ENCODE data around the gene DSCAML1.
"Not testable (repeated sequence)": the region's sequence is repeated elsewhere in the genome, so short reads cannot be mapped to it uniquely, and the experiment has no call there.

Gene DSCAML1

DNA sequence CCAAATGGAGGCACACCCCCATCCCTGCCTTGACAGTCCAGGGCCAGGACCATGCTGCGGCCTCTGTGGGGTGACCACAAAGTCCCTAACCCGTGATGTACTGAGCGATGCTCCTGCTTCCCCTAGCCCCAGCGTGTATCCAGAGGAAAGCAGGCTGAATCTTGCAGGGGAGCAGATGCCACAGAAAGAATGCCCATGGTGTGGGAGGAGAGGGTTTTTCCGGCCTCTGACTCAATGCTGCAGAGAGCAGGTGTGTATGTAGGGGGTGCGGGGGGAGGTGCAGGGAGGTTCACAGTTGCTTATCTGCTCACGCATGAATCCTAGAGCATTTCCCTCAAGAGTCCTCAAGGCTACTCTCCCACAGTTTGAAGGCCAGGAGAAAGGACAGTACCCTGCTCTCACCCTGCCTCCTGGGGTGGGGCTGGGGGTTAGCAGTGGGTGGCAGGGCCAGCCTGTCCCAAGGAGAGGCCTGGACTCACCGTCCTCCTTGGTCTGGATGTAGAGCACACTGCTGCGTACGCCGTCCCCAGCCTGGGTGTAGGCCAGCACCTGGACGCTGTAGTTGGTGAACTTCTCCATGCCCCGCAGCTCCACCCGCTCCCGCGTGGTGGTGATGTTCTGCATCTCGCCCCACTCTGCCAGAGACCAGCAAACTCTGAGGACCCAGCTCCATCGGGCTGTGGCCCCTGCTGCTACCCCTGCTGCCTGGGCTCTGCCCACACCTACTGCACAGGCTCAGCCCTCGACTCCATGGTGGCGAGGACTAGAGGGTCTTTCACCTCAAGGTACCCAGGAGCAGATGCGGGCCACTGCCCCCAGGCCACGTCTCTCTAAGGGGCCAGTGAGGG is 338.5 kb downstream of the DSCAML1 start:
- no peak for DNase-seq (ENCODE audit: extremely low read depth in 1 of 2, low read depth in 1 of 2)

DNA sequence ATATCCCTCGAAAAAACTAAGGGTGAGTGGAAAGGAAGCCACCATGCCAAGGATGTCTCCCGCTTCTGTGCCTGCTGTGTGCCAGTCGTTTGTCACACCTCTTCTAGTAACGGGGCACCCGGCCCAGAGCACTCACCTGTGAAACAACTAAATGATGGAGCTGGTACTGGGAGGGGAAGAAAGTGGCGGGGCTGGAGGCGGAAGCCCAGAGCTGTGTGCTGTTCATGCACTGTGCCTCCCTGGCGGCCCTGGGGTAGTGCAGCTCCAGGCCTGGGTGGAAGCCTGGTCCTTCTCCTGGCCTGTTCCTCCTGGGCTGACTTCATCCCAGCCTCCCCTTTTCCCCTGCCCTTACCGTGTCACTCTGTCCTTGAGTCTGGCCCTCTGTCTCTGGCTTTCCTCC is 339.2 kb downstream of the DSCAML1 start:
- no peak for DNase-seq (ENCODE audit: extremely low read depth in 1 of 2, low read depth in 1 of 2)

DNA sequence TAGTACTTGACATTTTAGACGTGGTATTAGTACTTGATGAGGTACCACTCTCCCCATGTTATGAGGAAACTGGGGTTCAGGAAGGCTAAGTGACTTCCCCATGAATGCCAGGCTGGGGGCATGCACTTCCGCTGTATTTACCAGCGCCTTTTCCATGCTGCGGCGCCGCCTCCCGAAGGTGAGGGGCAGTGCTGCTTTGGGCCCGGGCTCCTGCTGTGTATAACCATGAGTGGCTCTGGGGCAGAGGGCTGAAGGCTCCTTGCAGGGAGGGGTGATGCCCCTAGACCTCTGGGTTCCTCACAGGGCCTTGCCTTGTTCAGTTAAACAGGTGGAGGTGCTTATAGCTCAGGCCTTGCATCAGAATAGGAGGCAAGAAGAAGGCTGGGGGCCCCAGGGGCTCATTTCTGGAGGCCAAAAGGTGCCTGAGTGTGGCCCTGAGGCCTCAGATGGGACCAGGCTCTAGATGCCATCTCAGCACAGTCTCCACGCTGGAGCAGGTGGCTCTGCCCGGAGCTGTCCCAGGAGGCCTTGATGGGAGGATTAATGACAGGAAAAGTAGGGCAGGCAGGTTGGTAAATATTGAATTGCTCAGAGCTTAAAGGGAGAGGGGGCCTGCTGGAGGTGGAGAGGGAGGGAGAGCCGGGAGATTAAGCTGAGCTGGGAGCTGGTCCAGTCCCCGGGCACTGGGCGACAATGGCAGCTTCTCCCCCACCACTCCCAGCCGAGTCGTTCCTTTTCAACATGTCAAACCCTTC is 339.8 kb downstream of the DSCAML1 start:
- DNase-seq (ENCODE audit: extremely low read depth in 1 of 2, low read depth in 1 of 2): no peak

DNA sequence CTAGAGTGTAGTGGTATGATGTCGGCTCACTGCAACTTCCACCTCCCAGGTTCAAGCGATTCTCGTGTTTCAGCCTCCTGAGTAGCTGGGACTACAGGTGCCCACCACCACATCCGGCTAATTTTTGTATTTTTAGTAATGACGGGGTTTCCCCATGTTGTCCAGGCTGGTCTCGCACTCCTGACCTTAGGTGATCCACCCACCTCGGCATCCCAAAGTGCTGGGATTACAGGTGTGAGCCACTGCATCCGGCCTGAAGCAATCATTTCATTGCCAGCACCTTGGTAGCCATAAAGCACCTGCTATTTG is 340.3 kb downstream of the DSCAML1 start:
- not testable (repeated sequence) for DNase-seq (ENCODE audit: extremely low read depth in 1 of 2, low read depth in 1 of 2)

DNA sequence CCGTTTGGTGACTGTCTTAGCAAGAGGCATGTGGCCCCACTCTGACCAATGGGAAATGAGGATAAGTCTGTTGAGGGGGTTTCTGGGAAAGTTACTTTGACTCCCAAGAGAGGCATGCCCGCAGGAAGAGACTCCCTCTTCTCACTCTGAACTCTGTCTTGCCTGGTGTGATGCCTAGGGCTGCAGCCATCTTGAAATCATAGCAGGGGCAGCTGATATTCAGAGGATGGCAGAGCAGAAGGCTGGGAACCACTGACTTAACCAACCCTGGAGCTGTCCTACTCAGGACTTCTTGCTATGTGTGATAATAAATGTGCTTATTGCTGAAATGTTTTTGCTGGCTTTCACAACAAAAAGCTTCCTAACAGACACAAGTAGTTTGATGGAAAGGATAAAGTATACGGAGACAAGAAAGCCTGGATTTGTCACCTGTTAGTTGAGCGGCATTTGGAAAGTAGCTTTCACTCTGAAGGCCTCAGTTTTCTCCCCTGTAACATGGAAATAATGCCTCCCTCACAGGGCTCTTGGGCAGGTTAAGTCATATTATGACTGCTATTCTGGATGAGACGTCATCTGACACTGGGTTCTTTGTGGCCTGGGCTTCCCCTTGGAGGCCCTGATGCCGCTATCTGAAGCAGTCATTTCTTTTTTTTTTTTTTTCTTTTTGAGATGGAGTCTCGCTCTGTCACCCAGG is 340.8 kb downstream of the DSCAML1 start:
- no peak for DNase-seq (ENCODE audit: extremely low read depth in 1 of 2, low read depth in 1 of 2)

DNA sequence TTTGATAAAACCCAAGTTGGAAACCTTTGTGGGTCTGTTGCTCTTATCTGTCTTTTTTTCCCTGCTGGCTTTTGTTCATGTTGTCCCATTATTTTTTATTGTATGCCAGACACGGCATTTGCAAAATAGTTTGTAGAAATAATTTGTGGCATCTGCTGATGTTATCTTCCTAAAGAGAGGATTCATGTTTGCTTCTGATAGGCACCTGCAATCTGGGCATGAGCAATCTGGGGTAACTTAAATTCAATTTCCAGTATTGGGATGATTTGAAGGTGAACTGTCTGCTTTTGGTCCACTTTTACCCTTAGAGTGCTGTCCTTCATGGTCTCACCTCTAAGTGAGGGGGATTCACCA is 342.5 kb downstream of the DSCAML1 start:
- DNase-seq (ENCODE audit: extremely low read depth in 1 of 2, low read depth in 1 of 2): no peak

DNA sequence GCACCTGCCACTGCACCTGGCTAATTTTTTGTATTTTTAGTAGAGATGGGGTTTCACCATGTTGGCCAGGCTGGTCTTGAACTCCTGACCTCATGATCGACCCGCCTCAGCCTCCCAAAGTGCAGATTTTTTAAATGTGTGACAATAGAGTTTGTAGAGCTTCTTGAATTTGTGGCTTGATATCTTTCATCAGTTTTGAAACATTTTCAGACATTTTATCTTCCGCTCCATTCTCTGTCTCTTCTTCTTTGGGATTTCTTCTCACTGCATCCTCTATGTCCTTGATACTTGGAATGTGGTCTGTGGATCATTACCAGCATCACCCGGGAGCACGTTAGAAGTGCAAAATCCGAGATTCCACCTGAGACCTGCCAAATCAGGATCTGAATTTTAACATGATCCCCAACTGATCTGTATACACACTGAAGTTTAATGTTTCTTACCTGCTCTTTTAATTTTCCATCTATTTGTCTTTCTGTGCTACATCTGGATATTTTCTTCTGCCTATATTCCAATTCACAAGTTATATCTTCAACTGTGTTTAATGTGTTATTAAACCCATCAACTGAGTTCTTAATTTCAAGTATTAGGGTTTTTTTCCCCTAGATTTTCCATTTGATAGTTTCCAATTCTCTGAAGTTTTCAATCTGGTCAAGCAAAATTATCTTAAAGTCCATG is 343.0 kb downstream of the DSCAML1 start:
- DNase-seq (ENCODE audit: extremely low read depth in 1 of 2, low read depth in 1 of 2): no peak

DNA sequence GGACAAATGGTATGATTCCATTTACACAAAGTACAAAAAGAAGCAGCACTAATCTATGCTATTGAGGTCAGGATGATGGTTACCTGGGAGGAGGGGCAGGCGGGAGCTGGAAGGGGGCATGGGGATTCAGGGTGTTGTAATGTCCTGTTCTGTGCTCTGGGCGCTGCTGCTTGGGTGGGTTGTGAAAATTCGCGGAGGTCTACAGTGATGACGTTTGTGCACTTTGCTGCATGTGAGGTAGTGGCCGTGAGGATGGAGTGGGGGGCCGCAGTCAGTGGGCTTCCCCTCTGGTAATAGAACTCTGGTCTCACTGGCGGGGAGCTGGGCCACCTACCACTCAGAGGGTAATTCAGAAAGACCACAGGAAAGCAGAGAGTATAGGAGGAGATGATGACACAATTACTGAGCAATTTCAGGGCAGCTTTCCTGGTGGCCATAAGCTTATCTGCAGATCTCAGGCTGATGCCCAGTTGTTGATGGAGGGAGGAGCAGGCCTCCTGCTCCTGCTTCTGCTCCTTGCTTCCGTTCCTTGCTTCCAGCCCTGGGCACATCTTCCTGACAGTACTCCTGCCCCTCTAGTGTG is 347.8 kb downstream of the DSCAML1 start:
- DNase-seq (ENCODE audit: extremely low read depth in 1 of 2, low read depth in 1 of 2): no peak

DNA sequence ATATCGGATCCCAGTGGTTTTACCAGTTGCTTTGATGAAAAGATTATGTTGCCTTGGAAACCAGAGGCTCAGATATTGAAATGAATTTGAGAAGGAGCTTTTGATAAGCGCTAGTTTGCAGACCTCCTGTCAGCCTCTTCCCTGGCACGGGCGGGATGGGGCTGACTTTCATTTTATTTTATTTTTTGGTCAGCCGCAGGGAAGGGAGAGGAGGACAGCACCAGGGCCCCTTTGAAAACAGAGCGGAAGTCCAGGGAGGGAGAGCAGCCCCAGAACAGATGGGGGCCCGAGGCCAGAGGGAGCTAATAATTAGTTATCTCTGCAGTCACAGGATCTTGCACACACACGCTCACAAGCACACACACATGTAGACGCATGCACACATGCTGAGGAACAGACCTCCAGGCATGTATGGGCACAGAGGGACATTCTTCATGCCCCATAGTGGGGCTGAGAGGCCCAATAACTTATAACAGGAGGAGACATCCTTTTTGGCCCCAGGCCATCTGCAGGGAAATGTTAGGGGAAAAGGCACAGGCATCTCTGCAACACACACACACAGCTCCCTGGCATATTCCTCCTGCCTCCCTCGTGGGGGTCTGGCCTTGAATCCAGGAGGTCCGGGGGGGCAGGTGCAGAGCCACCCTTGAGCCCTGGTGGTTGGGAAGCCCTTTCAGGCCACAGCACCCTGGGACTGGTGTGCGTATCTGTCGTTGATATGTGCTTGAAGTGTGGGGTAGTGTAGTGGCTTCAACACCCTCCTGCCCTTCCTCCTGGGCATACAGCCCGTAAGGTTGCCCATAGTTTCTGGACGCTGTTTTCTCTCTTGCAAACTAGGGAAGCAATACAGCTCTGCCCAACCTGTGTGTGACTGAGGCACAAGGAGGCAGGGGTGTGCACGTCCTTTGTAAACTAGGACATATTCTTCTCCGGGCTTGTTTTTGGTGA is 352.0 kb downstream of the DSCAML1 start:
- no peak for DNase-seq (ENCODE audit: extremely low read depth in 1 of 2, low read depth in 1 of 2)

DNA sequence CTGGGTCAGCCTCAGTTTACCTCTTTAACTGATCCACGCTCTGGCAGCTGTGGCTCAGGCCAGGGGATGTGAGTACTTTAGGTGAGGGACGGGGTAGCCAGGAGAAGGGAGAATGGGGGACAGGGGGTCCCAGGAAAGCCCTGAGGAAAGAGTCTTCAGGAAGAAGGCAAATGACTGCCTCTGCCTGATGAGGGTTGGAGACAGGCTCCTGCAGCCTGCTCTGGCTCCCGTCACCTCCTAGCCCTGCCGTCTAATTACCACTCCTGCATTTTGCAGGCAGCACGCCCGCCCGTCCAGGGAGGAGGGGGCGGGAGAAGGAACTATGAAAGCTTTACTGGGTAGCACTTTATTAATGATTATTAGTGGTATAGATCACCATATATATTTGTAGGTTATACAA is 352.8 kb downstream of the DSCAML1 start:
- DNase-seq (ENCODE audit: extremely low read depth in 1 of 2, low read depth in 1 of 2): no peak

DNA sequence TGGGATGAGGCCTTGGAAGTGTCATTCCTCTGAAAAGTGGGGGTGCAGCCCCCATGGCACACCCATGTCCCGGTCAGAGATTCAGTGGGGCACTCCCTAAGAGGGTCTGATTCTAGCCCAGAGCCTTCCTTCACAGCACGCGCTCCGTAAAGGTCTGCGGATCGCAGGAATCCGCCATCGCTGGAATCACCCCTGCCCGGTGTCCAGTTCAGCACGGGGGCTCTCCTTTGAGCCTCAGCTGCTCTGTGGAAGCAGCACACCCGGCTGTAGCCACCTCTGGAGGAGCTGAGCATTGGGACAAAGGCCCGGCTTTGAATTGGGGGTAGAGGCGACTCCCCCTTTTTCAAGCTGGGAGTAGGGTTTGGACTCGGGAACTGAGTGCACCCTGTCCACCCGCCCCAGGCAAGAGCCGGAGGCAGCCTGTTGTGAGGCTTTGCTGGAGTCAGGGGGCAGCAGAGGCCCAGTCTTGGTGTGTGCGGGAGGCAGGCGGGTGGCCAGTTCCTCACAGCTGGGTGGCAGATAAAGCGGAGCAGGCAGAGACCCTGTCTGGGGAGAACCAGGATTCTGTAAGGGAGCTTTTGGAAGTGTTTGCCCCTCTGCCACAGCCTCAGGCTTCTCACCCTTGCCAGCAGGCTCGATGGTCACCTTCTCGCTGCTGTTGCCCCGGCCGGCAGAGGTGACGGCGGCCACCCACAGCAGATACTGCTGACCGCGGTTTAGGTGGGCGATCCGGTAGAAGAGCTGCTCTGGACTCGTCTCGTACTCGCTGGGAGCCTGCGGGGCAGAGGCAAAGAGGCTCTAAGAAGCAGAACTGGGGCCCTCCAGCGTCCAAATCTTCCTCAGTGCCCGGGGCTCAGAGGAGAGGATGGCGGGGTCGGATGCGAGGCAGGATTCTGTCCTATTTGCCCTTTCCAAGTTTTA is 353.5 kb downstream of the DSCAML1 start:
- DNase-seq (ENCODE audit: extremely low read depth in 1 of 2, low read depth in 1 of 2): no peak

DNA sequence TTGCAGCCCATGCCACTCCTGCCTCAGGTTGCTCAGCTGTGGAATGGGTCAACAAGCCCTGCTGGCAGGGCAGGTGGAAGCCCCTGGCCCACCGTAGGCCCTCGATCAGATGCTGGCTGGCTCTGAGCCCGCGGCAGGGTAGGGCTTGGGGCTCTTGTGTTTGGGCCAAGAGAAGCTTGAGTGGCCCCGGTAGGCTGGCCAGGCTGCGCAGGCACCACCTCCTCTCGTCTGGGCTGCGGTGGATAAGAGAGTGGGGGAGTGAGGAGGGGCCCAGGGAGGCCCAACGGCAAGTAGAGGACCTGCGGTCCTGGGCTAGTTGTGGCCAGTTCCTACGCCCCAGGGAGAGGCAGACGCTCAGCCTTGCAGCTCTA is 354.2 kb downstream of the DSCAML1 start:
- no peak for DNase-seq (ENCODE audit: extremely low read depth in 1 of 2, low read depth in 1 of 2)

DNA sequence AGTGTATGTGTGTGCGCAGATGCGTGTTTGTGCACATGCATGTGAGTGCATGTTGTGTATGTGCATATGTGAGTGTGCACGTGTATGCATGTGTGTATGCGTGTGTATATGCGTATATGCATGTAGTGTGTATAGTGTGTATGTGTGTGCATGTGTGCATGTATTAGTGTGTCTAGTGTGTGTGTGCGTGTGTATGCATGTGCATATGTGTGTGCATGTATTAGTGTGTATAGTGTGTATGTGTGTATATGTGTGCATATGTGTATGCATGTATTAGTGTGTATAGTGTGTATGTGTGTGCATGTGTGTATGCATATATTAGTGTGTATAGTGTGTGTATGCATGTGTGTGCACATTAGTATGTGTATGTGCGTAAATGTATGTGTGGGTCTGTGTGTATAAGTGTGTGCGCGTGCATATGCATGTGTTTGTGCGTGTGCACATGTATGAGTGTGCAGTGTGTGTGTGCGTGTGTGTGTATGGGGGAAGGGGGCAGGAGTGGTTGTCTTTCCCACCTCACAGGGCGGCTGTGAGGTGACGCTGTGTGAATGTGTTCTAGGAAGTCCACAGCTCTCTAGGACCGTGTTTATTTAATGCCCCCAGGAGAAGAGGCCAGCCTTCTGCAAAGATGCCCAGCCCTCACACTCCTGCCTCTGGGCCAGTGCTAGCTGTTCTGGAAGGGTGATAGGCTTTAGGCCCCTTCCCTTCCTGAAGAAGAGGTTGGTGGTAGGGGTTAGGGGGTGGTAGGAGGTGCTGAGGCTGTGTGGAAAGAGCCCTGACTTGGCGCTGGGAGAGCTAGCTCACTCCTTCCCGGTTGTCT is 354.8 kb downstream of the DSCAML1 start:
- DNase-seq (ENCODE audit: extremely low read depth in 1 of 2, low read depth in 1 of 2): no peak

DNA sequence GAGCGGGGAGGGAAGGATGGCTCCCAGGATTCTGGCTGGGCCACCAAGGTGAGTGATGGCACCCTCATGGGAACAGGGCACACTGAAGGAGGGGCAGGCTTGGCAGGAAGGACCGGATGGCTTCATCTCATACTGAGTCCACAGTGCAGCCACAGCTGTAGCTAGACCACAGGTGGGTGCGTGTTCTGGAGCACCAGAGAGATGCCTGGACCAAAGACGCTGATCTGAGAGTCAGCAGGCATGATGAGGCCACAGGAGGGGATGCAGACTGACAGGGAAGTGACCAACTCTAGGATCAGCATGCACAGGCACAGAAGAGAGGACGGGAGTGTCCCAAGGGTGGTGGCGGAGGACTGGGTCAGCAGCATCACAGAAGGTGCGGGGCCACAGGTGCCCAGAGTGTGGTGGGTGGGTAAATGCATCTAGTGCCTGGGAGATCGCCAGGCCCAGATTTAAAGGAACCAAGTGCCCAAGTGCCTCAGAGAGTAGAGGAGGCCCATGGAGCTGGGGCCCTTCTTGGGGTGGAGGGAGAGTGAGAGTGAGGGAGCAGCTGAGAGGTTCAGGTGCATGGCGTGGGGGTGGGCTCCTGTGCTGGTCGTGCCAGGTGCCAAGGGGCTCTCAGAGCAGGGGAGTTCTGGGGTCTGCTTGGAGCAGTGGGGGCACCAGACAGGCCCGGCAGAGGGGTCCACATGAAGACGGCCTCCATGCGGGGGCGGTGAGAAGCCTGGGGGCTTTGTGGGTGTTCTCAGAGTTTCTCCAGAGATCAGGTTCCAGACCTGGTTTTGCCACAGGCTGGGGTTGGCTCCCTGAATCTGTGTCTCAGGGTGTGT is 355.7 kb downstream of the DSCAML1 start:
- DNase-seq (ENCODE audit: extremely low read depth in 1 of 2, low read depth in 1 of 2): no peak

DNA sequence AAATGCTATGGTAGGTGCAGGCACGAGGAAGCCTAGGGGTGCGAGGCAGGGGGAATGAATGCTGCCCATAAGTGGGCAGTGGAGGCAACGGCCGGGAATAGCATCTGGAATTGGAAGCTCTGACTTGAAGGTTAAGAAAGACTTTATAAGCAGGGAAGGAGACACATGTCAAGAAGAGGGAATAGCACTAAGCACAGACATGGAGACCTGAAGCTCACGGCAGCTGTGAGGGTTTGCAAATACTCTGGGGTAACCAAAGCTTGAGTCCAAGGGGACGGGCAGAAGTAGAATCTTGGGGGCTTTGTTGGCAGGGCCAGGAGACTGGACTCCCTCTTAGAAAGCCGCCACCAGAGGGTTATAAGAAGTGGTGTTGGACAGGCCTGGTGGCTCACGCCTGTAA is 356.8 kb downstream of the DSCAML1 start:
- no peak for DNase-seq (ENCODE audit: extremely low read depth in 1 of 2, low read depth in 1 of 2)

DNA sequence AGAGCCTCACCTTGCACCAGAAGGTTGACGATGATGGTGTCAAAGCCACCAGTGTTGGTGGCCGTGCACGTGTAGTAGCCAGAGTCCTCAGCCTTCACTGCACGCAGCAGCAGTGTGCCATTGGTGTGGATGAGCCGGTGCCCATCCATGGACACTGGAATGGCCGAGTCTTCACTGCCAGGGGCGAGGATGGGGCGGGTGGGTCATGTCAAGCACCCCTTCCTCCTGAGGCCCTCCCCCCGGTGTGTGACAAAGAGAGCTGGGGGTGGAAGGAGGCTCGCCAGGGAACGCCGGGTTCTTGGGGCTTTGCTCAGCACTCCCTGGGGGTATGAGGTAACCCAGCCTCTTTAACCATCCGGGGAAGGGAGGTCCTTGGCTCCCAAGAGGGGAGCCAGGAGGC is 357.8 kb downstream of the DSCAML1 start:
- no peak for DNase-seq (ENCODE audit: extremely low read depth in 1 of 2, low read depth in 1 of 2)

DNA sequence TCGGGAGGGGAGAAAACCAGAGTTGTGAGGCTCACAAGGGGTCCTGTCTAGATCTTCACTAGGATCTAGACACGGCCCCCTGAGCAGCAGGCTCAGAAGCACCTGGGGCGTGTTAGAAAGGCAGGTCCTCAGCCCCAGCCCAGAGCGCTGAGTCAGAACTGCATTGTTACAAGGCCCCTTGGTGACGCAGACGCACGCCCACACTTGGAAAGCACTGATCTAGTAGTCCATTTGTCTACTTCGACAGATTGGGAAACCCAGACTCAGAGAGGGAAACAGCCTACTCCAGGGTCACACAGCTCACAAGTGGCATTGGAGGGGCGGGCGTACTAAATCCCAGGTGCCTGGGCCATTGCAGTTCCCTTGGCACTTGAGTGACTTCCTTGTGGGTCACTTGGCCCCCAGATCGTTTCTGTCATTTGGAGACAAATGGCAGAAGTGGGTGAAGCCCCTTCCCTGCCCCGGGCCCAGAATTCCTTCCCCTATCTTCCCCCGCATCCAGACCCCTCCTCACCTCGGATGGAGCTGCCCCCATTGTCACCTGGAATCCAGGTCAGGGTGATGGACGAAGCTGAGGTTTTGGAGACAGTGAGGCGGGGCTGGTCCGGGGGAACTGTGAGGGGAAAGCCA is 358.5 kb downstream of the DSCAML1 start:
- DNase-seq (ENCODE audit: extremely low read depth in 1 of 2, low read depth in 1 of 2): no peak

Measured in activated CD8-positive, alpha-beta memory T cell treated with anti-CD3 and anti-CD28 coated beads for 1 hour (primary cell).